Fibroblast of mammary gland (primary cell): ENCODE results near the gene SEC24A.
"Not testable (repeated sequence)": the region's sequence is repeated elsewhere in the genome, so short reads cannot be mapped to it uniquely, and the experiment has no call there.

Source experiments
- DNase-seq: peaks from one replicate; pipeline ENCODE4 v3.0.0-alpha.2; 2010; ENCODE audit warnings: low read depth
- H3K4me3 ChIP-seq: 2 replicates; pipeline ENCODE4 v1.5.1; 2011; ENCODE audit warnings: low read depth, mild to moderate bottlenecking, low read length, moderate library complexity; ENCODE audit not compliant: control insufficient read depth
- CTCF ChIP-seq: conservative IDR thresholded peaks from 2 replicates; pipeline ENCODE4 v1.5.1; 2011; ENCODE audit warnings: low read depth, low read length, inconsistent platforms; ENCODE audit not compliant: control insufficient read depth, insufficient read depth

The SEC24A gene

GRCh38 chr5:134741052-134741451 is 92.5 kb downstream of the SEC24A start:
- no peak overlapping the region for H3K4me3 ChIP-seq
- no peak for TF ChIP-seq CTCF
- DNase-seq, result no peak

GRCh38 chr5:134742134-134742533 is 93.5 kb downstream of the SEC24A start:
- TF ChIP-seq CTCF, result no peak
- no peak for DNase-seq
- H3K4me3 ChIP-seq, result no peak overlapping the region

GRCh38 chr5:134749415-134749814 is 100.8 kb downstream of the SEC24A start:
- no peak for DNase-seq
- no peak overlapping the region for H3K4me3 ChIP-seq
- no peak for TF ChIP-seq CTCF

GRCh38 chr5:134758176-134758503 is 109.6 kb downstream of the SEC24A start:
- no peak for TF ChIP-seq CTCF
- peak overlapping the region; percentile 92 for H3K4me3 ChIP-seq
- no peak for DNase-seq

GRCh38 chr5:134758504-134759341 is 110.1 kb downstream of the SEC24A start, which contains the start of gene DDX46:
DDX46 (plus strand) TSS chr5:134758779; CDS start chr5:134758939, 160 bp downstream.
- TF ChIP-seq CTCF, result peak; percentile 49
- DNase-seq, result peak; percentile 88
- peak within 1 kb of the TSS; percentile 92 for H3K4me3 ChIP-seq

GRCh38 chr5:134767528-134768291 is 119.1 kb downstream of the SEC24A start:
- not testable (repeated sequence) for H3K4me3 ChIP-seq, DNase-seq

- DNase-seq, result peak; percentile 68
- TF ChIP-seq CTCF, result no peak
Observed at GRCh38 chr5:134769206-134769605, 120.6 kb downstream of the SEC24A start.

More at GRCh38 chr5:134769206-134769605, 120.6 kb downstream of the SEC24A start:
- H3K4me3 ChIP-seq, result no peak overlapping the region
